ENCODE results near the gene CLHC1.
"Not testable (repeated sequence)": the region's sequence is repeated elsewhere in the genome, so short reads cannot be mapped to it uniquely, and the experiment has no call there.

Gene CLHC1

GRCh38 chr2:55137024-55137958, 94.8 kb downstream of the CLHC1 start:
- peaks cover 16 to 17% of the 10 kb centered on the region in 2 donors for H3K4me1 Mint-ChIP-seq (ENCODE audit: low read depth in 2 of 2)
- DNase-seq (no peak), ATAC-seq (replicated peaks) (no peak)
- peaks cover 0 to 26% of the 10 kb centered on the region in 2 donors for H3K27me3 Mint-ChIP-seq
- H3K9me3 Mint-ChIP-seq: no peaks in the 10 kb centered on the region
- H3K36me3 Mint-ChIP-seq (ENCODE audit: insufficient read depth): peaks cover 9% of the 10 kb centered on the region
- no peak overlapping the region for H3K4me3 Mint-ChIP-seq
- H3K27ac Mint-ChIP-seq: peak overlapping the region in 1 of 2 donors; percentile 5

GRCh38 chr2:55136138-55136541, 96.0 kb downstream of the CLHC1 start:
- Mint-ChIP-seq H3K36me3 (ENCODE audit: insufficient read depth) (peaks cover 9% of the 10 kb centered on the region), H3K9me3 (no peaks in the 10 kb centered on the region), H3K27ac (no peak overlapping the region), H3K4me3 (no peak overlapping the region), H3K4me1 (ENCODE audit: low read depth in 2 of 2) (peaks cover 14 to 17% of the 10 kb centered on the region in 2 donors), H3K27me3 (peaks cover 0 to 15% of the 10 kb centered on the region in 2 donors)
- no peak for ATAC-seq (replicated peaks)
- DNase-seq: no peak

- H3K27ac Mint-ChIP-seq: no peak overlapping the region
- H3K36me3 Mint-ChIP-seq (ENCODE audit: insufficient read depth): peaks cover 9% of the 10 kb centered on the region
- ATAC-seq (replicated peaks) (no peak), DNase-seq (no peak)
- H3K4me1 Mint-ChIP-seq (ENCODE audit: low read depth in 2 of 2): peaks cover 14 to 17% of the 10 kb centered on the region in 2 donors
- no peaks in the 10 kb centered on the region for H3K9me3 Mint-ChIP-seq
- H3K4me3 Mint-ChIP-seq: no peak overlapping the region
- peaks cover 0 to 9% of the 10 kb centered on the region in 2 donors for H3K27me3 Mint-ChIP-seq
Measured at GRCh38 chr2:55135491-55135890, 96.6 kb downstream of the CLHC1 start.

- Mint-ChIP-seq H3K4me3 (peak overlapping the region; percentile 76 to 85), H3K36me3 (ENCODE audit: insufficient read depth) (peaks cover 9% of the 10 kb centered on the region), H3K27me3 (peaks cover 0 to 9% of the 10 kb centered on the region in 2 donors), H3K27ac (peak overlapping the region; percentile 95 to 96), H3K9me3 (no peaks in the 10 kb centered on the region), H3K4me1 (ENCODE audit: low read depth in 2 of 2) (peaks cover 14 to 17% of the 10 kb centered on the region in 2 donors)
- no peak for DNase-seq
- ATAC-seq (replicated peaks): peak; percentile 3
Measured at GRCh38 chr2:55134316-55134706, 97.8 kb downstream of the CLHC1 start.

GRCh38 chr2:55133467-55134315, 98.4 kb downstream of the CLHC1 start:
- DNase-seq (peak; percentile 53 to 61 (median 58)), ATAC-seq (replicated peaks) (peak; percentile 92)
- Mint-ChIP-seq H3K27me3 (peaks cover 0 to 9% of the 10 kb centered on the region in 2 donors), H3K4me1 (ENCODE audit: low read depth in 2 of 2) (peaks cover 14 to 17% of the 10 kb centered on the region in 2 donors), H3K4me3 (peak overlapping the region; percentile 76 to 85), H3K27ac (peak overlapping the region; percentile 95 to 96), H3K36me3 (ENCODE audit: insufficient read depth) (peaks cover 9% of the 10 kb centered on the region), H3K9me3 (no peaks in the 10 kb centered on the region)

GRCh38 chr2:55130849-55131248, 101.2 kb downstream of the CLHC1 start:
- peaks cover 9% of the 10 kb centered on the region for H3K36me3 Mint-ChIP-seq (ENCODE audit: insufficient read depth)
- DNase-seq (no peak), ATAC-seq (replicated peaks) (no peak)
- H3K9me3 Mint-ChIP-seq: peaks cover 0 to 6% of the 10 kb centered on the region in 2 donors
- no peaks in the 10 kb centered on the region for H3K27me3 Mint-ChIP-seq
- no peak overlapping the region for H3K4me3 Mint-ChIP-seq
- no peak overlapping the region for H3K27ac Mint-ChIP-seq
- peaks cover 14 to 17% of the 10 kb centered on the region in 2 donors for H3K4me1 Mint-ChIP-seq (ENCODE audit: low read depth in 2 of 2)

- not testable (repeated sequence) for H3K4me3 Mint-ChIP-seq; H3K9me3 Mint-ChIP-seq; H3K36me3 Mint-ChIP-seq (ENCODE audit: insufficient read depth); H3K27ac Mint-ChIP-seq; H3K27me3 Mint-ChIP-seq; DNase-seq; ATAC-seq (replicated peaks); H3K4me1 Mint-ChIP-seq (ENCODE audit: low read depth in 2 of 2)
Measured at GRCh38 chr2:55126643-55127042, 105.5 kb downstream of the CLHC1 start.

Measured in effector memory CD8-positive, alpha-beta T cell (primary cell).